HG02885 (cell line): ENCODE measurements around the gene OSBPL2.

Experiments used
- ATAC-seq: cut with Tn5 transposase; IDR thresholded peaks from one replicate; pipeline ENCODE4 v1.9.1; 2021; ENCODE audit warnings: mild to moderate bottlenecking; ENCODE audit not compliant: unreplicated experiment, poor library complexity

The OSBPL2 gene

GRCh38 chr20:62307226-62308101 lies 69.1 kb downstream of the OSBPL2 start:
- no peak for ATAC-seq

DNA sequence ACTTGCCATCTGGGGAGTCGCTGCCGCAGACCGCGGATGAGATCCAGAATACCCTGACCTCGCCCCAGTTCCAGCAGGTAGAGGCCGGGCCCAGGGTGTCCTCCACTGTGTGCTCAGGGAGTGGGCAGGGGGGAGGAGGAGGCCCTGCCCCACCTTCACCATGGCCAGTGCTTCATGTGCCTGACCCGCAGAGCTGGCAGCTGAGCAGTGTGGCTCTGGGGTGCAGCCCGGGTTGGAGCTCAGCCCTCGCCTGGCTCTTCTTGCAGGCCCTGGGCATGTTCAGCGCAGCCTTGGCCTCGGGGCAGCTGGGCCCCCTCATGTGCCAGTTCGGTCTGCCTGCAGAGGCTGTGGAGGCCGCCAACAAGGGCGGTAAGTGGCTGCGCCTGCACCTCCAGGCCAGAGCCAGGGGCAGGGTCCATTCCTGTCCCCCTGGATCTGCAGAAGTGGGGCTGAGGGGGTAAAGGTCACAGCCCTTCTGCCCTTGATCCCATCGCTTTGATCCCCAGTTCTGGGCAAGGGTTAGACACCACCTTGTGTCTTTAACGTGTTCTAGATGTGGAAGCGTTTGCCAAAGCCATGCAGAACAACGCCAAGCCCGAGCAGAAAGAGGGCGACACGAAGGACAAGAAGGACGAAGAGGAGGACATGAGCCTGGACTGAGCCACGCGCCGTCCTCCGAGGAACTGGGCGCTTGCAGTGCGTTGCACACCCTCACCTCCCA lies 69.9 kb downstream of the OSBPL2 start:
- ATAC-seq = no peak

- ATAC-seq = no peak
These were observed 71.0 kb downstream of the OSBPL2 start for GRCh38 chr20:62309198-62309944.

GRCh38 chr20:62309947-62310756 lies 71.8 kb downstream of the OSBPL2 start:
- ATAC-seq = no peak

DNA sequence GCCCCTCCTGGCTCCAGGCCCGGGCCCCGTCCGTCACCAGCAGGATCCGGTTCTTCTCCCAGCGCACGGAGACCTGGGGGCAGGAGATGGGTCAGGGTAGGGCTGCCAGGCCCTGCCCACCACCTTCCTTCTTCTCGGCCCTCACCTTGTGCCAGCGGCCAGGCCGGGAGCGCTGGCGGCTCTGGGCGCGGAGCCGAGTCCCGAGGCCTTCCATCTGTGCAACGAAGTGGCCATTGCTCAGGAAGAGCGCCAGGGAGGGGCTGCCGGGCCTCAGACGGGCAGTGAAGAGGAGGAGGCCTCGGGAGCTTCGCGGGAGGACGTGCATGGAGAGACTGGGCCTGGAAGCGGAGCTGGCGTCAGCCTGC lies 72.4 kb downstream of the OSBPL2 start:
- no peak for ATAC-seq

GRCh38 chr20:62311150-62311549 lies 72.8 kb downstream of the OSBPL2 start:
- no peak for ATAC-seq

GRCh38 chr20:62311832-62312661 lies 73.7 kb downstream of the OSBPL2 start:
- no peak for ATAC-seq

DNA sequence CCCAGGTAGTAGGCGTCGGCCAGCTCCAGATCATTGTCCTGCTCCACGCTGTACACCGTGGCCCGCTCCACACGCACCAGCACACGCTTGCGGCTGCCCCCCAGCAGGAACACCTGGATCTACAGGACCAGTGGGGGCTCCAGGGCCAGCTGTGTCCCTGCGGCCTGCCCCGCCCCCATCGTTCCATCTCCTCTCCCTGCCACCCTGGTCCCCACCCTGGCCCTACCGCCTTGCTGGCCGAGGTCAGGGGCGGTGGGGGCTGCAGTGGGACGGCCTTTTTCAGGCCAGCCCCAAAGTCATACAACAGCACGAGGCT lies 74.3 kb downstream of the OSBPL2 start:
- ATAC-seq = no peak

- no peak for ATAC-seq
These were observed 74.7 kb downstream of the OSBPL2 start for GRCh38 chr20:62313021-62313420.

GRCh38 chr20:62313460-62314338 lies 75.4 kb downstream of the OSBPL2 start:
- ATAC-seq = no peak

DNA sequence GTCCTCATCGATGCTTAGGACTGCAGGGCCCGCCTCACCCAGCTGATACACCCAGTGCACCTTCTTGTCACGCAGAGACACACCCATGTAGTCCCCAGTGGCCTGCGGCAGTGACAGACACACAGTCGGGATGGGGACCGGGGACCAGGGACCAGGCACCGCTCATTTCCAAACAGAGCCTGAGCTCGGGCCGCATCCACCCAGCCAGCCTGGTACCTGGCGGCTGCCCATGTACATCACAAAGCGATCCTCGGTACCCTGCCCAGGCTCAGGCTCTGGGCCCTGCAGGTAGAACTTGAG lies 76.0 kb downstream of the OSBPL2 start:
- no peak for ATAC-seq

- ATAC-seq = no peak
These were observed 76.5 kb downstream of the OSBPL2 start for GRCh38 chr20:62314711-62315302.

- ATAC-seq = no peak
These were observed 77.5 kb downstream of the OSBPL2 start for GRCh38 chr20:62315773-62316172.

DNA sequence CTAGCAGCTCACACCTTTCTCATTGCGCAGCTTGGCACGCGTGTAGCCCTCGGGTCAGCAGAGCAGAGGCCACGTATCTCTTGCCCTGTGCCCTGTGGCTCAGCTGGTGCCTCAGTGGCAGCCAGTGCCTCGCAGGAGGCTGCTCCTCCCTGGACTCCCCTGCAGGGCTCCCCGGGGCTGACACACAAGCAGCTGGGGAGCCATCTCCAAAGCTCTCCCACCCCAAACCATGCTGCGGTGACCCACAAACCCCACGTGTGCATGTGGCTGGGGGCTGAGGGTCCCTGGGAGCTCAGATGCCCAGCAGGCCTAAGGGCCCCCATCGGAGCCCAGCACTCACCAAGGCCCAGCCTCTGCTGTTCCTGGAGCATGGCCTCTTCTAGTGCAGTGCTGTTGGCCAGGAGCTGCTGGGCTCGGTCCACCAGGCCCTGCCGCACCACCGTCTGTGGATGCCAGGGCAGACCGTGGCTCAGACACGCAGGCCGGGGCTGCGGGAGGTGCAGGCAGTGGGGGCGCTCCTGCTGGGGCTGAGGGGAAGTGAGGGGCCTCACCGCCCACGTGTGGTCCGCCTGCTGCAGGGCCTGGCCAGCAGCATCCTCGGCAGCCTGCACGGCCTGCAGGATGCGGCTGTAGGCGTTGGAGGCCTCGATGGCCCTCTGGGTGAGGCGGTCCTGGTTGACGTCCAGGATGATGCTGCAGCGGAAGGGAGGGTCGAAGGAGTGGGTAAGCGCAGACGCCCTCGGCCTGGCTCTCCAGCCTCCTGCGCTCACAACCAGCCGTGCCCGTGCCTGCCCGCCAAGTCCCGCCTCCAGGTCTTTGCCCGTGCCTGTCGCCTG lies 78.2 kb downstream of the OSBPL2 start:
- no peak for ATAC-seq

DNA sequence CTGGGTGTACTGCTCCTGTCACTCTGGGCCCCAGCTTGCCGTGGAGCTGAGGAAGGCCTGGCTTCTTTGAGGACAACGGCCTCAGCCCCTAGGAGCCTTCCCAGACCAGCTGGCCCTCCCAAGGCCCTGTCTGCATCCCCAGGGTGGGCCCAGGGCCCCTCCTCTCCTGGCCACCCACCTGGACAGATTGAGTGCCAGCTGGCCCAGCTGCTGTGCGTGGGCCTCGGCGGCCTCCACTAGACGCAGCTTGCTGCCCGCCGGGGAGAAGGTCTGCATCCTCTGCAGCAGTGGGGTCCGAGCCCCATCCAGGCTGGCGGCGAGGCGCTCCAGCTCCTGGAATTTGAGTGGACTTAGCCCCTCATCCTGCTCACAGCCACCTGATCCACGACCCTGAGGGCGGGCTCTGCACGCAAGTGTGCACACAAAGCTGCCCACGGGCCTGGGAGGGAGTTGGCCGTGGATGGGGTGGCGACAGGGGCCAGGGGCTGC lies 78.9 kb downstream of the OSBPL2 start:
- no peak for ATAC-seq

- no peak for ATAC-seq
These were observed 80.4 kb downstream of the OSBPL2 start for GRCh38 chr20:62318400-62319345.
